Measurements from ENCODE around the gene JAG2.

DNA sequence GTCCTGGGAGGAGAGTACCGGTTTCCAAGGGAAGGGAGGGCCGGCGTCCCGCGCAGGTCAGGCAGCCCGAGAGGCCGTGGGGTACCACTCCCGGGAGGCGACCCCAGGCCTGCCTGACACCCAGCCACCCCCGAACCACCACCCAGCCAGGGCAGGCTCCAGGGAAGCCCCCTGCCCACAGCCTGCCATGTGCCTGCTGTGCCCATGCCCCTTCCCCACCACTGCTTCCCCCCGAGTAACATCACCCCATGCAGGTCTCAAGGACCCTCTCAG, 10.2 kb upstream of the JAG2 start:
- TF ChIP-seq, protein P1, sequence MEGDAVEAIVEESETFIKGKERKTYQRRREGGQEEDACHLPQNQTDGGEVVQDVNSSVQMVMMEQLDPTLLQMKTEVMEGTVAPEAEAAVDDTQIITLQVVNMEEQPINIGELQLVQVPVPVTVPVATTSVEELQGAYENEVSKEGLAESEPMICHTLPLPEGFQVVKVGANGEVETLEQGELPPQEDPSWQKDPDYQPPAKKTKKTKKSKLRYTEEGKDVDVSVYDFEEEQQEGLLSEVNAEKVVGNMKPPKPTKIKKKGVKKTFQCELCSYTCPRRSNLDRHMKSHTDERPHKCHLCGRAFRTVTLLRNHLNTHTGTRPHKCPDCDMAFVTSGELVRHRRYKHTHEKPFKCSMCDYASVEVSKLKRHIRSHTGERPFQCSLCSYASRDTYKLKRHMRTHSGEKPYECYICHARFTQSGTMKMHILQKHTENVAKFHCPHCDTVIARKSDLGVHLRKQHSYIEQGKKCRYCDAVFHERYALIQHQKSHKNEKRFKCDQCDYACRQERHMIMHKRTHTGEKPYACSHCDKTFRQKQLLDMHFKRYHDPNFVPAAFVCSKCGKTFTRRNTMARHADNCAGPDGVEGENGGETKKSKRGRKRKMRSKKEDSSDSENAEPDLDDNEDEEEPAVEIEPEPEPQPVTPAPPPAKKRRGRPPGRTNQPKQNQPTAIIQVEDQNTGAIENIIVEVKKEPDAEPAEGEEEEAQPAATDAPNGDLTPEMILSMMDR (IDR thresholded peaks at IDR 0.05): no peak
- no peak for TF ChIP-seq POLR2A (IDR thresholded peaks at IDR 0.05)

Data from heart left ventricle (tissue), 13 donors.